Panc1 (cell line): ENCODE data around the gene GCHFR. TPM values are rescaled to one million over a fixed set of nuclear protein-coding genes. Genes with fewer than 3 reads are reported as not detected.
A peak's percentile ranks its signal among the peaks of the same experiment; 100 is the strongest.

Experiments
- ATAC-seq: fragments of 200-7000 bp; cut with Tn5 transposase; 2 replicates; pipeline ENCODE4 v1.9.1; 2020; ENCODE audit warnings: mild to moderate bottlenecking, moderate library complexity
- BruUV-seq: library from RNA; stranded (reverse); fragments of 400-500 nt; replicated peaks from 2 replicates; lab custom pipeline; 2021; lab: Mats Ljungman, UMichigan
- CTCF ChIA-PET: fragments of 300-600 bp; sonication (Branson Sonifier 250); formaldehyde crosslinking; loops from one replicate; lab custom pipeline; 2022; ENCODE audit warnings: antibody characterized with exemption; lab: Charles Lee
- POLR2A ChIA-PET: fragments of 300-600 bp; sonication (Branson Sonifier 250); formaldehyde crosslinking; loops from one replicate; lab custom pipeline; 2022; ENCODE audit warnings: antibody characterized with exemption; lab: Charles Lee
- DNase-seq: peaks from one replicate; pipeline ENCODE4 v3.0.0-alpha.2; 2010; ENCODE audit warnings: low read depth, low spot score
- H3K27ac ChIP-seq: 2 replicates; pipeline ENCODE4 v1.5.1; 2011; ENCODE audit warnings: mild to moderate bottlenecking, low read length, inconsistent platforms
- H3K27me3 ChIP-seq: fragments of 200-500 bp; sonication (Bioruptor generic); 2 replicates; pipeline ENCODE4 v1.6.0; 2014; ENCODE audit warnings: low read length, inconsistent platforms; ENCODE audit not compliant: control insufficient read depth, insufficient read depth
- H3K36me3 ChIP-seq: fragments of 200-500 bp; sonication (Bioruptor generic); 2 replicates; pipeline ENCODE4 v1.5.1; 2014; ENCODE audit warnings: inconsistent platforms, mild to moderate bottlenecking, low read length, moderate library complexity; ENCODE audit not compliant: control insufficient read depth, insufficient read depth
- H3K4me1 ChIP-seq: 2 replicates; pipeline ENCODE4 v1.5.1; 2011; ENCODE audit warnings: inconsistent platforms, mild to moderate bottlenecking, low read length, moderate library complexity; ENCODE audit not compliant: control insufficient read depth, insufficient read depth
- H3K4me3 ChIP-seq, 2 experiments: 2 replicates each; pipeline ENCODE4 v1.5.1; 2011 to 2012; ENCODE audit warnings: low read depth in 2 of 2, low read length in 2 of 2, mild to moderate bottlenecking in 2 of 2, inconsistent platforms in 1 of 2, moderate library complexity in 1 of 2
- H3K9me3 ChIP-seq: fragments of 200-500 bp; sonication (Bioruptor generic); 2 replicates; pipeline ENCODE4 v1.5.1; 2014; ENCODE audit warnings: low read depth, mild to moderate bottlenecking, inconsistent platforms, low read length, moderate library complexity; ENCODE audit not compliant: control insufficient read depth, insufficient read depth
- CTCF ChIP-seq: fragments of 450-650 bp; IDR thresholded peaks from 2 replicates; pipeline ENCODE4 v1.5.1; 2017; ENCODE audit warnings: mild to moderate bottlenecking
- POLR2AphosphoS5 ChIP-seq: IDR thresholded peaks from 2 replicates; pipeline ENCODE4 v1.6.1; 2012; ENCODE audit warnings: mild to moderate bottlenecking, low read depth, low read length, moderate library complexity
- REST ChIP-seq, 2 experiments: IDR thresholded peaks; 2 replicates each; pipeline ENCODE4 v1.6.1; 2011 to 2012; ENCODE audit warnings: low read depth in 2 of 2, control low read depth in 1 of 2, low read length in 1 of 2, mild to moderate bottlenecking in 1 of 2, moderate library complexity in 1 of 2; ENCODE audit not compliant: insufficient read depth in 1 of 2
- SIN3A ChIP-seq: IDR thresholded peaks from 2 replicates; pipeline ENCODE4 v1.6.1; 2012; ENCODE audit warnings: low read depth, mild to moderate bottlenecking, low read length, moderate library complexity, borderline replicate concordance; ENCODE audit not compliant: insufficient read depth
- TCF7L2 ChIP-seq: IDR thresholded peaks from 2 replicates; pipeline ENCODE4 v1.6.1; 2011; ENCODE audit warnings: mild to moderate bottlenecking, low read depth, low read length, inconsistent platforms
- in situ Hi-C: cut with HindIII; loops from 2 replicates; pipeline ENCODE4 v1.10.0; 2016; ENCODE audit warnings: low sequenced_read_pairs, low pct_unique_long_range_greater_than_20kb
- intact Hi-C: fragments of 100-400 bp; cut with micrococcal nuclease; formaldehyde crosslinking; loops from one replicate; pipeline ENCODE4 v1.10.0; 2022; ENCODE audit not compliant: unreplicated experiment
- total RNA-seq: library from RNA; stranded (reverse); gene quantifications from one replicate; pipeline ENCODE4 v1.2.1, GENCODE V29; 2021; ENCODE audit not compliant: unreplicated experiment

The GCHFR gene
- total RNA-seq, 1 experiment from 2014 or later = 37.2 TPM

- ChIA-PET POLR2A (no interaction called here), CTCF (interaction anchor here (0.6 kb wide), 1 partner anchor 155 kb away, joined by 5 read pairs; no protein-coding TSS in a partner anchor)
- Histone ChIP-seq H3K4me1 (no peaks in the 10 kb centered on the region), H3K4me3 (no peak overlapping the region), H3K36me3 (peaks cover 9% of the 10 kb centered on the region; the same call in 1 of the 2 replicates), H3K27me3 (no peaks in the 10 kb centered on the region), H3K9me3 (no peaks in the 10 kb centered on the region), H3K27ac (no peak overlapping the region)
- TF ChIP-seq CTCF (no peak), REST (IDR thresholded peaks at IDR 0.05; ENCODE audit: insufficient read depth in 1 of 2, low read depth in 2 of 2, low read length in 1 of 2) (no peak), POLR2AphosphoS5 (no peak), SIN3A (no peak), TCF7L2 (no peak)
- no TSS peak for BruUV-seq
- intact Hi-C loops = no loop called here
- in situ Hi-C loops = no loop called here
- ATAC-seq (no peak), DNase-seq (no peak)
These were observed 24.8 kb upstream of the GCHFR start for GRCh38 chr15:40739047-40739446.

- TF ChIP-seq CTCF = no peak; the same call in 1 of the 2 replicates
- TF ChIP-seq POLR2AphosphoS5 = no peak
- TF ChIP-seq SIN3A = no peak
- TF ChIP-seq TCF7L2 = no peak
- ChIA-PET POLR2A (no interaction called here), CTCF (interaction anchor here (0.6 to 0.7 kb wide), 3 partner anchors 138 to 188 kb away, joined by 3 to 7 read pairs (median 3); no protein-coding TSS in a partner anchor)
- ATAC-seq (0 out of 2 replicates have a peak, but pooled peaks have one; percentile 31), DNase-seq (no peak)
- Histone ChIP-seq H3K27me3 (no peaks in the 10 kb centered on the region), H3K36me3 (peaks cover 9% of the 10 kb centered on the region; the same call in 1 of the 2 replicates), H3K4me1 (no peaks in the 10 kb centered on the region), H3K9me3 (no peaks in the 10 kb centered on the region), H3K27ac (no peak overlapping the region), H3K4me3 (no peak overlapping the region)
- in situ Hi-C loops (no loop called here), intact Hi-C loops (no loop called here)
- no TSS peak for BruUV-seq
These were observed 24.0 kb upstream of the GCHFR start for GRCh38 chr15:40739854-40740253.
